ENCODE results near the gene SGK1.

DNA sequence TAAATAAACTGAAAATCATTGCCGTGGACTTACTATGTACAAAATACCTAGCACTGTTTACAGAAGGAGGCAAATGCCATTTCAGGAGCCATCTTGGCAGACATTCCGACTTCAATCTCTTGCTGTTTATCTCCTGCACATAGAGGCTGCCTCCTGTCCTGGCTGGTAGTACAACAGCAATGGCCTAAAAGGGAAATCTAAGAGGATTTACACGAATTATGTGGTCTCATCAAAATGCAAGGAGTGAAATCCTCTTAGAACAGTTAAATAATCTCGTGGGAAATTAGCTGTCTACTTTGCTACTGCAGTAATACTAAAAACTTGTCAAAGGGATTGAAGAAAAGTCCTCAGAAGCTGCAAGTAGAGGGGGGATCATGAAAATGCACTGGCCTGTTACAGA is 183.3 kb downstream of the SGK1 start:
- TF ChIP-seq NFYB (CRISPR knock-in tag; conservative IDR thresholded peaks at IDR 0.05; ENCODE audit: low read depth) (no peak), SP1 (CRISPR knock-in tag; conservative IDR thresholded peaks at IDR 0.05) (no peak), ESRRA (CRISPR knock-in tag; IDR thresholded peaks at IDR 0.05; ENCODE audit: borderline replicate concordance) (no peak), TP53 (CRISPR knock-in tag; IDR thresholded peaks at IDR 0.05) (no peak), CREM (CRISPR knock-in tag; IDR thresholded peaks at IDR 0.05) (no peak)
- TF ChIP-seq, protein P1, sequence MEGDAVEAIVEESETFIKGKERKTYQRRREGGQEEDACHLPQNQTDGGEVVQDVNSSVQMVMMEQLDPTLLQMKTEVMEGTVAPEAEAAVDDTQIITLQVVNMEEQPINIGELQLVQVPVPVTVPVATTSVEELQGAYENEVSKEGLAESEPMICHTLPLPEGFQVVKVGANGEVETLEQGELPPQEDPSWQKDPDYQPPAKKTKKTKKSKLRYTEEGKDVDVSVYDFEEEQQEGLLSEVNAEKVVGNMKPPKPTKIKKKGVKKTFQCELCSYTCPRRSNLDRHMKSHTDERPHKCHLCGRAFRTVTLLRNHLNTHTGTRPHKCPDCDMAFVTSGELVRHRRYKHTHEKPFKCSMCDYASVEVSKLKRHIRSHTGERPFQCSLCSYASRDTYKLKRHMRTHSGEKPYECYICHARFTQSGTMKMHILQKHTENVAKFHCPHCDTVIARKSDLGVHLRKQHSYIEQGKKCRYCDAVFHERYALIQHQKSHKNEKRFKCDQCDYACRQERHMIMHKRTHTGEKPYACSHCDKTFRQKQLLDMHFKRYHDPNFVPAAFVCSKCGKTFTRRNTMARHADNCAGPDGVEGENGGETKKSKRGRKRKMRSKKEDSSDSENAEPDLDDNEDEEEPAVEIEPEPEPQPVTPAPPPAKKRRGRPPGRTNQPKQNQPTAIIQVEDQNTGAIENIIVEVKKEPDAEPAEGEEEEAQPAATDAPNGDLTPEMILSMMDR (IDR thresholded peaks at IDR 0.05), result no peak
- TF ChIP-seq, protein P2, sequence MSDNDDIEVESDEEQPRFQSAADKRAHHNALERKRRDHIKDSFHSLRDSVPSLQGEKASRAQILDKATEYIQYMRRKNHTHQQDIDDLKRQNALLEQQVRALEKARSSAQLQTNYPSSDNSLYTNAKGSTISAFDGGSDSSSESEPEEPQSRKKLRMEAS (CRISPR knock-in tag; IDR thresholded peaks at IDR 0.05), result no peak
- TF ChIP-seq, protein P3, sequence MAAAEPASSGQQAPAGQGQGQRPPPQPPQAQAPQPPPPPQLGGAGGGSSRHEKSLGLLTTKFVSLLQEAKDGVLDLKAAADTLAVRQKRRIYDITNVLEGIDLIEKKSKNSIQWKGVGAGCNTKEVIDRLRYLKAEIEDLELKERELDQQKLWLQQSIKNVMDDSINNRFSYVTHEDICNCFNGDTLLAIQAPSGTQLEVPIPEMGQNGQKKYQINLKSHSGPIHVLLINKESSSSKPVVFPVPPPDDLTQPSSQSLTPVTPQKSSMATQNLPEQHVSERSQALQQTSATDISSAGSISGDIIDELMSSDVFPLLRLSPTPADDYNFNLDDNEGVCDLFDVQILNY (CRISPR knock-in tag; IDR thresholded peaks at IDR 0.05), result no peak
- TF ChIP-seq, protein P4, sequence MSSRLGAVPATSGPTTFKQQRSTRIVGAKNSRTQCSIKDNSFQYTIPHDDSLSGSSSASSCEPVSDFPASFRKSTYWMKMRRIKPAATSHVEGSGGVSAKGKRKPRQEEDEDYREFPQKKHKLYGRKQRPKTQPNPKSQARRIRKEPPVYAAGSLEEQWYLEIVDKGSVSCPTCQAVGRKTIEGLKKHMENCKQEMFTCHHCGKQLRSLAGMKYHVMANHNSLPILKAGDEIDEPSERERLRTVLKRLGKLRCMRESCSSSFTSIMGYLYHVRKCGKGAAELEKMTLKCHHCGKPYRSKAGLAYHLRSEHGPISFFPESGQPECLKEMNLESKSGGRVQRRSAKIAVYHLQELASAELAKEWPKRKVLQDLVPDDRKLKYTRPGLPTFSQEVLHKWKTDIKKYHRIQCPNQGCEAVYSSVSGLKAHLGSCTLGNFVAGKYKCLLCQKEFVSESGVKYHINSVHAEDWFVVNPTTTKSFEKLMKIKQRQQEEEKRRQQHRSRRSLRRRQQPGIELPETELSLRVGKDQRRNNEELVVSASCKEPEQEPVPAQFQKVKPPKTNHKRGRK (CRISPR knock-in tag; IDR thresholded peaks at IDR 0.05; ENCODE audit: borderline replicate concordance), result no peak
- TF ChIP-seq, protein P5, sequence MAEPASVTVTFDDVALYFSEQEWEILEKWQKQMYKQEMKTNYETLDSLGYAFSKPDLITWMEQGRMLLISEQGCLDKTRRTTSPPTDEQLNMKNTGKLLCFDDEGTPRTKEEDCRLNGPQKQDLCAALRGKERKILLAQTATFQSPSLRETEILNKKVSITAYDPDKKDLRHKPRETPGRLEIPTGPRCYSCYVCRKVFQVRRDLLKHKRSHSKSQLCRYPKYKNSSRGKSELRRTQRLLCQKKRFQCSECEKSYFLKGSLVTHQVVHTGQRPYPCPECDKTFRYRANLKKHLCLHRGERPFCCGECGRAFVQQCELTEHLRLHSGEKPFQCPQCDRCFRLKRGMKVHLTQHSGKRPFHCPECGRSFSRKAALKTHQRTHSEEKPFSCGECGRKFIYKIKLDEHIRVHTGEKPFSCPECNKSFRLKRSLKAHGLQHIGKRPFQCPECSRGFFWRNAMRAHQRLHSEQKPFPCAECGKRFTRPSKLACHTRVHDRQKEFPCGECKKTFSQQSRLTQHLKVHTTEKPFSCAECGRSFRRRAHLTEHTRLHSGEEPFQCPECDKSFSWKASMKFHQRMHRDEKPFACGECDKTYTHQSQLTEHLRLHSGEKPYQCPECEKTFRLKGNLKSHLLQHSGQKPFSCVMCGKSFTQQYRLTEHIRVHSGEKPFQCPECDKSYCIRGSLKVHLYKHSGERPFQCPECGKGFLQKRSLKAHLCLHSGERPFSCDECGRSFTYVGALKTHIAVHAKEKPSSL (CRISPR knock-in tag; conservative IDR thresholded peaks at IDR 0.05), result no peak
